ENCODE measurements around the gene TTLL5. TPM values are rescaled to one million over a fixed set of nuclear protein-coding genes. Genes with fewer than 3 reads are reported as not detected.
A peak's percentile ranks its signal among the peaks of the same experiment; 100 is the strongest.

The TTLL5 gene
- total and polyA plus RNA-seq, 8 donors = 10.1 to 48.4 (median 17.3) TPM

- Histone ChIP-seq H3K4me3 (no peak overlapping the region), H3K9me3 (peaks cover 0 to 10% (median 5%) of the 10 kb centered on the region in 4 donors), H3K27ac (no peak overlapping the region), H3K27me3 (no peaks in the 10 kb centered on the region), H3K4me1 (peaks cover 0 to 12% (median 5%) of the 10 kb centered on the region in 4 donors), H3K36me3 (peaks cover 11 to 69% (median 58%) of the 10 kb centered on the region in 4 donors)
- WGBS, 5 donors = 94 to 97% (median 96%) methylated on average over 3 of the region's 3 CpGs
- TF ChIP-seq, protein P1, sequence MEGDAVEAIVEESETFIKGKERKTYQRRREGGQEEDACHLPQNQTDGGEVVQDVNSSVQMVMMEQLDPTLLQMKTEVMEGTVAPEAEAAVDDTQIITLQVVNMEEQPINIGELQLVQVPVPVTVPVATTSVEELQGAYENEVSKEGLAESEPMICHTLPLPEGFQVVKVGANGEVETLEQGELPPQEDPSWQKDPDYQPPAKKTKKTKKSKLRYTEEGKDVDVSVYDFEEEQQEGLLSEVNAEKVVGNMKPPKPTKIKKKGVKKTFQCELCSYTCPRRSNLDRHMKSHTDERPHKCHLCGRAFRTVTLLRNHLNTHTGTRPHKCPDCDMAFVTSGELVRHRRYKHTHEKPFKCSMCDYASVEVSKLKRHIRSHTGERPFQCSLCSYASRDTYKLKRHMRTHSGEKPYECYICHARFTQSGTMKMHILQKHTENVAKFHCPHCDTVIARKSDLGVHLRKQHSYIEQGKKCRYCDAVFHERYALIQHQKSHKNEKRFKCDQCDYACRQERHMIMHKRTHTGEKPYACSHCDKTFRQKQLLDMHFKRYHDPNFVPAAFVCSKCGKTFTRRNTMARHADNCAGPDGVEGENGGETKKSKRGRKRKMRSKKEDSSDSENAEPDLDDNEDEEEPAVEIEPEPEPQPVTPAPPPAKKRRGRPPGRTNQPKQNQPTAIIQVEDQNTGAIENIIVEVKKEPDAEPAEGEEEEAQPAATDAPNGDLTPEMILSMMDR (IDR thresholded peaks at IDR 0.05) = no peak
- TF ChIP-seq EP300 (IDR thresholded peaks at IDR 0.05) (no peak), POLR2AphosphoS5 (IDR thresholded peaks at IDR 0.05) (no peak), POLR2A (IDR thresholded peaks at IDR 0.05) (no peak)
- DNase-seq = no peak
- intact Hi-C loops (cut with DNase I; ENCODE audit: low total_unique reads) = no loop called here
Measured at GRCh38 chr14:75699331-75699730, 38.3 kb downstream of the TTLL5 start.

GRCh38 chr14:75700295-75700694, 39.2 kb downstream of the TTLL5 start:
- 87 to 98% (median 92%) methylated on average over 6 of the region's 6 CpGs for WGBS, 5 donors
- H3K36me3 ChIP-seq = peaks cover 2 to 59% (median 49%) of the 10 kb centered on the region in 4 donors
- H3K27me3 ChIP-seq = no peaks in the 10 kb centered on the region
- H3K4me1 ChIP-seq = peaks cover 0 to 15% (median 5%) of the 10 kb centered on the region in 4 donors
- intact Hi-C loops (cut with DNase I; ENCODE audit: low total_unique reads) = loop anchor here (10.0 kb wide), 1 partner anchor 85 kb away; no protein-coding TSS in a partner anchor
- TF ChIP-seq POLR2A (IDR thresholded peaks at IDR 0.05) (no peak), EP300 (IDR thresholded peaks at IDR 0.05) (no peak)
- TF ChIP-seq, protein P1 (IDR thresholded peaks at IDR 0.05) = no peak
- no peak overlapping the region for H3K27ac ChIP-seq
- DNase-seq = no peak
- no peak overlapping the region for H3K4me3 ChIP-seq
- peaks cover 0 to 4% (median under 1%) of the 10 kb centered on the region in 4 donors for H3K9me3 ChIP-seq

DNA sequence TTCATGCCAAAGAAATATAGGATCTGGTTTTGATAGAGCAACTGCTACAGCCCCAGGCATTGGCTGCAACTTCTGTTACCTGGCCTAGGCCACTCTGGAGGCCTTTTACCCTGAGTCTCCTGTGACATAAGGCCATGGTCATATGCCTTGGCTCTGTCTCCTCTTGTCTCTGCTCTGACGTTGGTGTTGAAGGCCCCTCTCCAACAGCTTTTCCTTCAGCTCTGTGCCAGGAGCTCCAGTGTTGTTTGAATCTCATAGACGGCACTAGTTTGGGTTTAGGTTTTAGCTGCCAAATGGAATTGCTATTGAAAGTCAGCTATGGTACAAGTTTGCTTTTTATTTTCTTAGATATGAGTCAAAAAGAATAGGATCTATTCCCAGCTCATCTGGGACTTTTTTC, 41.1 kb downstream of the TTLL5 start:
- no peak overlapping the region for H3K4me3 ChIP-seq
- H3K36me3 ChIP-seq = peaks cover 0 to 60% (median 40%) of the 10 kb centered on the region in 4 donors
- TF ChIP-seq EP300 (IDR thresholded peaks at IDR 0.05) (no peak), POLR2AphosphoS5 (IDR thresholded peaks at IDR 0.05) (no peak), POLR2A (IDR thresholded peaks at IDR 0.05) (no peak)
- TF ChIP-seq, protein P1 (IDR thresholded peaks at IDR 0.05) = no peak
- H3K4me1 ChIP-seq = peaks cover 0 to 18% (median 5%) of the 10 kb centered on the region in 4 donors
- no peaks in the 10 kb centered on the region for H3K27me3 ChIP-seq
- 43 to 80% (median 62%) methylated on average over 2 of the region's 2 CpGs for WGBS, 5 donors
- DNase-seq = no peak
- no peaks in the 10 kb centered on the region for H3K9me3 ChIP-seq
- H3K27ac ChIP-seq = peak overlapping the region in 1 of 5 donors; percentile 45
- intact Hi-C loops (cut with DNase I; ENCODE audit: low total_unique reads) = loop anchor here (10.0 kb wide), 1 partner anchor 83 kb away; no protein-coding TSS in a partner anchor

DNA sequence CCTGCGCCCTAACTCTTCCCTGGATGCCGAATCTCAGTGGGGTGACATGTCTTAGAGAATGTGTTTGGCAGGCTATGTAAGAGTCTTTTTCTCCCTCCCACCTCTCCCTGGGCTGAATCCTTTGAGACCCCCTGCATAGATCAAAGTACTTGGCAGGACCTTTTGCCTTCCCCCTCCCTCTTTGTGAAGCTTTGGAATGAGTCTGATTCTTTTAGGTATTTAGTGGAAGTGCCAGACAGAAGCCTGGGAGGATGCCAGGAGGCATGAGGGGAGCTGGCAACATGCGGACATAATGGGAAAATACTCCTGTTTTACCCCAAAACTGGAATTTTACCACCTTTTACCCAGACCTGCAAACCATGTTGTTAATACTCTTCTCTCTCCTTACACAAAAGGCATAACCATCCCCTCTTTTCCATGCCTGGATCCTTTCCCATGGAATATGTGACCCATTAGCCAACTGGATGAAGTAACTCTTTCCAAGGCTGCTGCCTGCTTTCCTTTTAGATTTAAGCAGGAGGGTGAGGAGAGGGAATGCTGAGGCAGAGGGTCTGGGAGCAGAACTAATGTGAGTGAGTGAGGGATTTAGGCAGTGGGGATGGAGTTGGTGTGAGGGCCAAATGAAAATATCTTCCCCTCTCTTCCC, 41.7 kb downstream of the TTLL5 start:
- Histone ChIP-seq H3K4me3 (no peak overlapping the region), H3K36me3 (peaks cover 0 to 58% (median 38%) of the 10 kb centered on the region in 4 donors), H3K9me3 (no peaks in the 10 kb centered on the region), H3K27me3 (no peaks in the 10 kb centered on the region), H3K27ac (peak overlapping the region in 1 of 5 donors; percentile 45), H3K4me1 (peaks cover 0 to 18% (median 5%) of the 10 kb centered on the region in 4 donors)
- intact Hi-C loops (cut with DNase I; ENCODE audit: low total_unique reads) = loop anchor here (10.0 kb wide), 1 partner anchor 82 kb away; no protein-coding TSS in a partner anchor
- DNase-seq = no peak
- 84 to 96% (median 87%) methylated on average over 3 of the region's 3 CpGs for WGBS, 5 donors
- TF ChIP-seq POLR2A (IDR thresholded peaks at IDR 0.05) (no peak), POLR2AphosphoS5 (IDR thresholded peaks at IDR 0.05) (no peak), EP300 (IDR thresholded peaks at IDR 0.05) (no peak)
- TF ChIP-seq, protein P1 (IDR thresholded peaks at IDR 0.05) = no peak
